ENCODE measurements around the gene TRAIP. TPM values are rescaled to one million over a fixed set of nuclear protein-coding genes. Genes with fewer than 3 reads are reported as not detected.
"Not testable (repeated sequence)": the region's sequence is repeated elsewhere in the genome, so short reads cannot be mapped to it uniquely, and the experiment has no call there.

TRAIP gene, protein sequence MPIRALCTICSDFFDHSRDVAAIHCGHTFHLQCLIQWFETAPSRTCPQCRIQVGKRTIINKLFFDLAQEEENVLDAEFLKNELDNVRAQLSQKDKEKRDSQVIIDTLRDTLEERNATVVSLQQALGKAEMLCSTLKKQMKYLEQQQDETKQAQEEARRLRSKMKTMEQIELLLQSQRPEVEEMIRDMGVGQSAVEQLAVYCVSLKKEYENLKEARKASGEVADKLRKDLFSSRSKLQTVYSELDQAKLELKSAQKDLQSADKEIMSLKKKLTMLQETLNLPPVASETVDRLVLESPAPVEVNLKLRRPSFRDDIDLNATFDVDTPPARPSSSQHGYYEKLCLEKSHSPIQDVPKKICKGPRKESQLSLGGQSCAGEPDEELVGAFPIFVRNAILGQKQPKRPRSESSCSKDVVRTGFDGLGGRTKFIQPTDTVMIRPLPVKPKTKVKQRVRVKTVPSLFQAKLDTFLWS
- 10 to 100 TPM; 14.0 to 44.0 TPM for total RNA-seq

DNA sequence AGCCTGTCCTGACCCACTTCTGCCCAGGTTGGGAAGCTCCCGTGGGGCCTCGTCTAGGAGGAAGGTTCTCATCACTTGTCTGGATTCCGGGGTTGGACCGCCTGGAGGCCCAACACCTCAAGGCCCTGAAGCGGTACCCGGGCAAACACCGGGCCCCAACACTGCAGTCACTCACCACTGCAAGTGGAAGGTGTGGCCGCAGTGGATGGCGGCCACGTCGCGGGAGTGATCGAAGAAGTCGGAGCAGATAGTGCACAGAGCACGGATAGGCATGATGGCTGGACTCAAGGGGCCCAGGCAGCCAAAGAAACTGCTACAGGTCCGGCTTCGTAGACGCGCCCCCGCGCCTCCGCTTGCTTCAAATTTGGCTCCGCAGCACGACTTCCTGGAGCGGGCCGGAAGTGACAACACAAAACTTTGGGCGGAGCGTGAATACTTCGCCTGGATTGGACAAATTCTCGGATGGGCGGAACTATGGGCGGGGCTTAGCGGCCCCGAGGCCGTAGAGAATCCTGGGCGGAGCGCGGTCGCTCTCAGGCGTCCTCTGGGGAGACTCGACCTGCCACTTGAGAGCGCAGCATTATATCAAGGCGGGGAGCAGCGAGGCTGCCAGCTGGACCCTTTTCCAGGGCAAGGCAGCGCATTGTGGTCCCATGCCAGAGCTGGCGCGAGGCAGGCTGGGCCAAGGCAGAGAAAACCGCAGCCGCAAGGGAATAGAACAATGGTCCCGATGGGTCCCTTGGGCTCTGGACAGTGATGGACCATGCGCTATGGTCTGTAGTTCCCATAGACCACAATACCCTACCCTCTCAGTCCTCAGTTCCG is at the start of gene TRAIP:
TSS of gene TRAIP (minus strand) at position 384 of the 825 bp plus-strand sequence. CDS start at position 273, 111 bp downstream.
- Mint-ChIP-seq H3K4me3 (peak within 1 kb of the TSS; percentile 92), H3K27ac (peak within 1 kb of the TSS; percentile 86 to 93), H3K4me1 (ENCODE audit: low read depth in 2 of 2) (peaks cover 6 to 13% of the 10 kb centered on the region in 2 donors), H3K27me3 (no peaks in the 10 kb centered on the region), H3K36me3 (no peaks in the 10 kb centered on the region), H3K9me3 (no peaks in the 10 kb centered on the region)
- ATAC-seq: peak; percentile 98 to 99
- peak; percentile 92 for DNase-seq (ENCODE audit: low spot score)

DNA sequence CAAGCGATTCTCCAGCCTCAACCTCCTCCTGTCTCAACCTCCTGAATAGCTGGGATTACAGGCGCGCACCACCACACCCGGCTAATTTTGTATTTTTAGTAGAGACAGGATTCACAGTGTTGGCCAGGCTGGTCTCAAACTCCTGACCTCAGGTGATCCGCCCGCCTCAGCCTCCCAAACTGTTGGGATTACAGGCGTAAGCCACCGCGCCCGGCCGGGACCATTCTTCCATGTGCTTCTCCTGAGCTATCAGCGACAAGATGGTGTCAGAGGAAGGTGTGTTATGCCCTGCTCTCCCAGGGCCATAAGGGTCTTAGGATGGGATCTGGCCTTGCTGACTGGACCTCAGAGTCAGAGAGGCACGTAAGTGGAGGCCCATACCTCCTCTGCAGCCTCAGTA is 48.1 kb upstream of the TRAIP start:
- H3K36me3 Mint-ChIP-seq; ATAC-seq; H3K27me3 Mint-ChIP-seq; DNase-seq (ENCODE audit: low spot score); H3K9me3 Mint-ChIP-seq: not testable (repeated sequence)
- Mint-ChIP-seq H3K4me3 (peak overlapping the region; percentile 80), H3K27ac (peak overlapping the region in 1 of 2 donors; percentile 72), H3K4me1 (ENCODE audit: low read depth in 2 of 2) (peaks cover 6 to 13% of the 10 kb centered on the region in 2 donors)

DNA sequence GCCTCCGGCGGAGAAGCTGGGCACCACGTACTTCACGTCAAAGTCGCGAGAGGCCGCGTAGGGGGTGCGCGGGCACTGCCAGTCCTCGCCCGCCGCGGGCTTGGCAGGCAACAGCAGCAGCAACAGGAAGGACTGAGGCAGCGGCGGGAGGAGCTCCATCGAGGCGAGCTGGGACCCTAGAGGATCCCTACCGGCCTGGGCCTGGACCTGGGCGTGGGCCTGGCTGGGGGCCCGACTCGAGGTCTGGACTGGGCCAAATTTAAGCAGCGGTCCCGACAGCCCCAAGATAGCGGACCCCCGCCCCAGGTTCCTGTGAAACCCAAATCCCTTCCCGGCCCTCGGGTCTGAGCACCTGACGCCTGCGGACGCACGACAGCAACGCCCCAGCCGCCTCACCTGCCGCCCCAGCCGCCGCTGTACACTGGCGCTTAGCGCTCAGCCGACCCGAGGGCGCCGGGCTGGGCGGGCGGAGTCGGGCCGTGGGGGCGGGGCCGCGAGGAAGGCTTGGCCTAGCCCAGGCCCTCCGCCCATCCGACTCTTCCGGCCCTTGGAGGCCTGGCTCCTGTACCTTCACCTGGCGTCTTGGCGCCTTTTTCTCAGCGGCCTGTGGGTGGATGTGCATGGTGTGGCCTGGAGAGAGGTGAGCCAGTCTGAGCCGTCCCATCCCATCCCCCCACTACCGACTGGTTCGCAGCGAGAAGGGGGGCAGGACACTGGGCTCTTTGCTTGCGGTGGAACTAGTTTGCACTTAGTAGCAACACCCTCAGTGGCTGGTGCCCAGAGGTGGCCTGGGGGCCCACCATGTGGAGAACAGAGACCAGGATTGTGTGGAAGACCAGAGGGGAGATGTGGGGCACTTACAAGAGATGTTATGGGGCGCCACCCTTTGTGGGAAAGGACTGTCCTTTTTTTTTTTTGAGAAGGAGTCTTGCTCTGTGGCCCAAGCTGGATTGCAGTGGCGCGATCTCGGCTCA is 47.4 kb upstream of the TRAIP start, which contains the start of gene MST1R:
TSS of gene MST1R (minus strand) at position 423 of the 974 bp plus-strand sequence. CDS start at position 159, 264 bp downstream.
- H3K4me3 Mint-ChIP-seq: peak within 1 kb of the TSS; percentile 80
- no peaks in the 10 kb centered on the region for H3K27me3 Mint-ChIP-seq
- H3K4me1 Mint-ChIP-seq (ENCODE audit: low read depth in 2 of 2): peaks cover 6 to 13% of the 10 kb centered on the region in 2 donors
- H3K36me3 Mint-ChIP-seq: no peaks in the 10 kb centered on the region
- ATAC-seq (peak; percentile 96 to 97), DNase-seq (ENCODE audit: low spot score) (peak; percentile 83)
- no peaks in the 10 kb centered on the region for H3K9me3 Mint-ChIP-seq
- peak within 1 kb of the TSS in 1 of 2 donors; percentile 72 for H3K27ac Mint-ChIP-seq

DNA sequence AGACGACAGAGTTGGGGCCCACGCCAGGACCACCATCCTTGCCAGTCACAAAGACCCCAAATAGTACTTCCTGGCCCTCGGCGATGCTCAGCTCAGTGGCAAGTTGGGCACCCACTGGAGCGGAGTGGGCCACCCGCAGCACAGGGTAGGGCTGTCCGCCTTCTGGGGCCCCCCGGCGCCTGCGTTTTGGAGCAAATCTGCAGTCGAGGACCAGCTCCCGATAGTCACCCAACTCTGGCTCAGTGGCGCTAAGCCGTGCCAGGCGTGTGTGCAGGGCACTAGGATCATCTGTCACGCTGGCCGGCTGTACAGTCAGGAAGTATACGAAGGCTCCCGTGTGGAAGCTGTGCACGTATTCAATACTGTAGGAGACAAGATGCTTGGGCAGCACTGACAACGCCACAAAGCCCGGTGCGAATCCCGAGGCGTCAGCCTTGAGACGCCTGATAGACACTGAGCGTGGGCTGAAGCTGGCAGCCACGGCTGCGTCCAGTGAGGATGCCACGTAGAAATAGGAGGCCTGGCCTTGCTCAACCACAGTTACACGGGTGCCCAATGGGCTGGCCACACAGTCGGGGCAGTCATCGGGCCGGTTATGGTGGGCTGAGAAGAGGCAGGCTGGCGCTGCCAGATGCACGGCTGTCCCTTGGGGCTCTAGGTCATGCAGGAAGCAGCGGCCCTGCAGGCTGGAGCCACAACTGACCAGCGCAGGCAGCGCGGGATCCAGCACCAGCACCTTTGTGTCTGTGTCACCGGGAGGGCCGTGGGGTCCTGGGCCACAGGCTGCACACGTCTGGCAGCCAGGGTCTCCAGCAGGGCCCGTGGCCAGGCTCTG is 46.4 kb upstream of the TRAIP start:
- H3K4me3 Mint-ChIP-seq: peak overlapping the region; percentile 51
- no peaks in the 10 kb centered on the region for H3K9me3 Mint-ChIP-seq
- peaks cover 6 to 13% of the 10 kb centered on the region in 2 donors for H3K4me1 Mint-ChIP-seq (ENCODE audit: low read depth in 2 of 2)
- DNase-seq (ENCODE audit: low spot score) (no peak), ATAC-seq (no peak)
- no peaks in the 10 kb centered on the region for H3K27me3 Mint-ChIP-seq
- H3K27ac Mint-ChIP-seq: no peak overlapping the region
- no peaks in the 10 kb centered on the region for H3K36me3 Mint-ChIP-seq

DNA sequence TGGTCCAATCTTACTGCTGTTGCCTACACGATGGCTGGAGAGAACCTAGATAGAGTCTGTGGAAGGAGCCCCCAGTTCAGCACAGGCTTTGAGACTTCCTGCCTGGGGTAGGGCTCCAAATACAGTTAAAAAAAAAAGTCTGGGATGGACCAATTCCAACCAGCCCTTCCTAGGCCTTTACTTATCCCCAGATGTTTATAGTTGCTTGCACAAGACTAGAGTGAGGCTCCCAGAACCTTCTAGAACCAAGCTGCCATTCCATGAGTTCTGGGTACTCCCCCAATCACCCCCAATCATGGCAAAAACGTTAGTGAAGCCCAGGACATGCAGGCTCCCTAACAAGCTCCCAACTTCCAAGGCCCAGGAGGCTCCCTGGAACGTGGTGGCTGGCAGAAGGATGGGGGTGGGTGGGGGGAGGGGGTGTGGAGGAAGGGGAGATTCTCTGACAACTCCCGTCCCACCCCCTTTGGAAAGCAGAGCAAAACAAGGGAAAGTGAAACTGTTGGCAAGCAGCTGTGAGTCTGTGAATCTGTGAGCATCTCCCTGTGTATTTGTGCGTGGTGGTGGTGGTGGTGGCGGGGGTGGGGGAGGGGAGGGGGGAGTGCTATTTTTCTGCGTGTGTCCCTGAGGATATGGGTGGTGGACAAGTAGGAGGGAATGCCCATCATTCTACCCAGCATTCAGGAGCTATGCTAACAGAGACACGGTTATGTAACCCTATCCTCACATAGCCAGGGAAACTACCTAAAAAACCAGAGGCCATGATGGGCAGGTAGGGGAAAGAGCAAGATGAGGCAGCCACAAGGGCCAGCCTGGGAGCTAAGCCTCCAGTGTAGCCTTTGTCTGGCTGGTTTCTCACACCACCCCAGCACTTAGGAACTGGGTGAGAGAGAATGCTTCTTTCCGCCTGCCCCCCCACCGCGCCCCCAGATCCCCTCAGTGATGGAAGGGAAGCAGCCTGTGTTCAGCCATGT is 45.3 kb upstream of the TRAIP start:
- Mint-ChIP-seq H3K4me1 (ENCODE audit: low read depth in 2 of 2) (peaks cover 6 to 9% of the 10 kb centered on the region in 2 donors), H3K36me3 (no peaks in the 10 kb centered on the region), H3K27me3 (no peaks in the 10 kb centered on the region), H3K27ac (no peak overlapping the region), H3K9me3 (no peaks in the 10 kb centered on the region), H3K4me3 (no peak overlapping the region)
- ATAC-seq (no peak), DNase-seq (ENCODE audit: low spot score) (no peak)

DNA sequence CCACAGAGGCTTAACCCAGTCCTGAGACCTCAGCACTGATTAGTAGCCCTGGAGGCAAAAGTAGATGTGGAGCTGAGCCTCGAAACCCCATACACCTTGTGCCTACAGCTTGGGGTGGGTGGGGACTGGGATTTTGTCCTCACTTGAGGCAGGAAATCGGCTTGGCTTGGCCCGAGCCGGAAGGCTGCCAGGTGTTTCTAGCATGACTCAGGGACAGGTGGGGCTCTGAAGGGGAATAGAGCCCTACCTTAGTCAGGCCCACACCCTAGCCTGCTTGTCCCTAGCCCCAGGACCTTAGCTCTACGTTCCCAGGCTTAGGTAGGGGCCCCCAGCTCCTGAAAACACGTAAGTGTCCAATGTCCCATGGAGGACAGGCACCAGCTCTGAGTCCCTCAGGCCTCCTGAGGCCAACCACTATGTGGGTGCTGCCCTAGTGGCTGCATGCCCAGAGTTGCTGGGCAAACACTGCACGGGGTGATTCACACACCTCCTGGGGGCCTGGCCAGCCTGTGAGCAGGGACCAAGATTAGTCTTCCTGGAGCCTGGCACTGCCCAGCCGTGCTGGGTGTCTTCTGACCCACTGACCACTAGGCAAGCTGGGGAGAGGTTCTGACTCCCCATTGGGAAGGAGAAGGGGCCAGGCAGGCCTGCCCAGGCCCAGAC is 44.3 kb upstream of the TRAIP start:
- Mint-ChIP-seq H3K27ac (no peak overlapping the region), H3K36me3 (no peaks in the 10 kb centered on the region), H3K4me3 (no peak overlapping the region), H3K9me3 (no peaks in the 10 kb centered on the region), H3K4me1 (ENCODE audit: low read depth in 2 of 2) (peaks cover under 1 to 4% of the 10 kb centered on the region in 2 donors), H3K27me3 (no peaks in the 10 kb centered on the region)
- no peak for DNase-seq (ENCODE audit: low spot score)
- no peak for ATAC-seq

DNA sequence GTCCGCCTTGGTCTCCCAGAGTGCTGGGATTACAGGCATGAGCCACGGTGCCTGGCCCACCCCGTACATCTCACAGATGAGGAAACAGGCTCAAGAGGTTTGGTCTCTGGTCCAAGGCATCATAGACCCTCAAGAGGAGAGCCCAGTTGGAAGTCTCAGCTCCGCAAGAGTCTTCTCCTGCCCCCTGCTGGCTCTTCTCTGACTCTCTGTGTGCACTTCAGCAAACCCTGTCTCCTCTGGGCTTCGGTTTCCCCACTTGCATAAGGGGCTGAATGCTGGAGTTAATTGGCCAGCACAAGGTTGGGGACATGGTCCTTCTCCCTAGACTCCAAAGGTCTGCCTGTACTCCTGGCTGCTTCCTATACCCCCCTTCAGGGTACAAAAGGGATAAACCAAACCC is 43.5 kb upstream of the TRAIP start:
- Mint-ChIP-seq H3K4me1 (ENCODE audit: low read depth in 2 of 2) (peaks cover 0 to 4% of the 10 kb centered on the region in 2 donors), H3K36me3 (no peaks in the 10 kb centered on the region), H3K27me3 (no peaks in the 10 kb centered on the region), H3K27ac (no peak overlapping the region), H3K9me3 (no peaks in the 10 kb centered on the region), H3K4me3 (no peak overlapping the region)
- DNase-seq (ENCODE audit: low spot score): no peak
- no peak for ATAC-seq

DNA sequence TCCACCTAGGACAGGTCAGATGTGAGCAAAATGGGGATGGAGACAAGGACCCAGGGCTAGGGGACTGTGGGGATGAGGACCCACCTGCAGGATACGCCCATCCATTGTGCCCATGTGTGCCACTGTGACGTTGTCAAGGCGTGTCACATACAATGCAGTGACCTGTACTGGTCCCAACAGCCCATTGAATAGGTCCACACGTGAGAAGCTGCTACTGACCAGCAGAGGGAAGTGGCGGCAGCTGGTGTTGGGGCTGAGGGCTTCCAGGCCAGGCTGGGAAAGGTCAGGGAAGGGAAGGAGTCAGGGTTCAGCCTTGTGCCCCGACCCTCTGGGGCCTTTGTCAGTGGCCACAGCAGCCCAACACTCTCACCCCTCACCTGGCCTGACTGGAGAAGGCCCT is 42.6 kb upstream of the TRAIP start:
- DNase-seq (ENCODE audit: low spot score) (no peak), ATAC-seq (no peak)
- Mint-ChIP-seq H3K4me1 (ENCODE audit: low read depth in 2 of 2) (peaks cover 0 to 2% of the 10 kb centered on the region in 2 donors), H3K27me3 (no peaks in the 10 kb centered on the region), H3K9me3 (no peaks in the 10 kb centered on the region), H3K36me3 (no peaks in the 10 kb centered on the region), H3K4me3 (no peak overlapping the region), H3K27ac (no peak overlapping the region)

DNA sequence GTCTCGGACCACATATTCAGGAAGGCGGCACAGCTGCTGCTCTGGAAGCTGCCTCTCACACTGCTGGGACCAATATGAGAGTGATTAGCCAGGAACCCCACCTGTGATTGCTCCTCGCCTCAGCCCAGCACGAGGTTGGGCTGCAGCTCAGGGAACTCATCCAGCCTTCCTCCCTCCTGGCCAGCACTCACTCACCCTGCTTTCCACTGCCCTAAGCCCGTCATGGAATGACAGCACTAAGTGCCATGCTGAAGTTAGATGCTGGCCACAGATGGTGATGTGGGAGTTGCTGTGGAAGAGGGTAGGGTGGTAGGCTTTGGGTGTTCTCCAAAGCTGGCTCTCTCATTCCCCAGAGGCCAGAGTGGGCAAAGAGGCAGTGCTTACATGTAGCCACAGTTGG is 40.0 kb upstream of the TRAIP start:
- DNase-seq (ENCODE audit: low spot score) (no peak), ATAC-seq (no peak)
- Mint-ChIP-seq H3K27ac (no peak overlapping the region), H3K4me3 (no peak overlapping the region), H3K4me1 (ENCODE audit: low read depth in 2 of 2) (no peaks in the 10 kb centered on the region), H3K27me3 (no peaks in the 10 kb centered on the region), H3K36me3 (no peaks in the 10 kb centered on the region), H3K9me3 (no peaks in the 10 kb centered on the region)

DNA sequence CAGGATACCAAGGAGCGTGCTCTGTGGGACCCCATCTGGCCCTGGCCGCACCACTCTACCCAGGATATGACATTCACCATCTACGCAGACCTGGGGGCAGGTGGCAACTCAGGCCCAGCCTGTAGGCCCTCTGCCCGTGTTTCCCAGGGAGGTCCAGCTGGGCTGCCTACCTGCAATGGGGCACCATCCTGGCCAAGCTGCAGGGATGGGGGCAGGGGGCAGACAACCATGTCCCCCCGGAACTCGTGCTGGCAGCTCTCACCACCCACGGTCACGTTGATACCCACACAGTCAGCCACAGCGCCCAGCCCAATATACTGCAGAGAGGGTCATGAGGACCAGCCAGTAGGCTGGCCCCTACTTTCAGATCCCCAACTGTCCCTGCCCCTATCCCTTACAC is 39.4 kb upstream of the TRAIP start:
- Mint-ChIP-seq H3K4me3 (no peak overlapping the region), H3K27ac (no peak overlapping the region), H3K27me3 (no peaks in the 10 kb centered on the region), H3K4me1 (ENCODE audit: low read depth in 2 of 2) (no peaks in the 10 kb centered on the region), H3K36me3 (no peaks in the 10 kb centered on the region), H3K9me3 (no peaks in the 10 kb centered on the region)
- no peak for ATAC-seq
- DNase-seq (ENCODE audit: low spot score): no peak

DNA sequence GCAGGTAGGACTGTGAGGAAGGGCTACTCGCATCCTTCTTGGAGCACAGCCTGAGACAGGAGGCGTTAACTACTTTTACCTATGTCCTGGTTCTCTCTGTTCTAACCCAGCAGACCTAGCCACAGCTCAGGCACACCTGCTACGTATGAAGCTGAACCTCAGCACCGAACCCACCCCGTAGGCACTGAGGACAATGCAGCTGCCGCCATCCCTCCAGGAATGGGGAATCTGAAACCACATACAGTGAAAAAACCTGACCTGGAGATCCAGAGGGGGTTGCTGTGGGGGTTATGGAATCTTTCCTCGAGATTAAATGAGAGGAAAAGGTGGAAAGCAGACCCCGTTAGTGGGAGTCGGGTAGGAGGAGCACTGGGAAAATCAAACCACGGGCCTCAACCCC is 32.9 kb upstream of the TRAIP start:
- H3K36me3 Mint-ChIP-seq: no peaks in the 10 kb centered on the region
- ATAC-seq (no peak), DNase-seq (ENCODE audit: low spot score) (no peak)
- no peak overlapping the region for H3K27ac Mint-ChIP-seq
- no peak overlapping the region for H3K4me3 Mint-ChIP-seq
- H3K9me3 Mint-ChIP-seq: no peaks in the 10 kb centered on the region
- no peaks in the 10 kb centered on the region for H3K4me1 Mint-ChIP-seq (ENCODE audit: low read depth in 2 of 2)
- H3K27me3 Mint-ChIP-seq: no peaks in the 10 kb centered on the region
